ENCODE measurements around the gene STOML2.
"Not testable (repeated sequence)": the region's sequence is repeated elsewhere in the genome, so short reads cannot be mapped to it uniquely, and the experiment has no call there.

The STOML2 gene, protein sequence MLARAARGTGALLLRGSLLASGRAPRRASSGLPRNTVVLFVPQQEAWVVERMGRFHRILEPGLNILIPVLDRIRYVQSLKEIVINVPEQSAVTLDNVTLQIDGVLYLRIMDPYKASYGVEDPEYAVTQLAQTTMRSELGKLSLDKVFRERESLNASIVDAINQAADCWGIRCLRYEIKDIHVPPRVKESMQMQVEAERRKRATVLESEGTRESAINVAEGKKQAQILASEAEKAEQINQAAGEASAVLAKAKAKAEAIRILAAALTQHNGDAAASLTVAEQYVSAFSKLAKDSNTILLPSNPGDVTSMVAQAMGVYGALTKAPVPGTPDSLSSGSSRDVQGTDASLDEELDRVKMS

DNA sequence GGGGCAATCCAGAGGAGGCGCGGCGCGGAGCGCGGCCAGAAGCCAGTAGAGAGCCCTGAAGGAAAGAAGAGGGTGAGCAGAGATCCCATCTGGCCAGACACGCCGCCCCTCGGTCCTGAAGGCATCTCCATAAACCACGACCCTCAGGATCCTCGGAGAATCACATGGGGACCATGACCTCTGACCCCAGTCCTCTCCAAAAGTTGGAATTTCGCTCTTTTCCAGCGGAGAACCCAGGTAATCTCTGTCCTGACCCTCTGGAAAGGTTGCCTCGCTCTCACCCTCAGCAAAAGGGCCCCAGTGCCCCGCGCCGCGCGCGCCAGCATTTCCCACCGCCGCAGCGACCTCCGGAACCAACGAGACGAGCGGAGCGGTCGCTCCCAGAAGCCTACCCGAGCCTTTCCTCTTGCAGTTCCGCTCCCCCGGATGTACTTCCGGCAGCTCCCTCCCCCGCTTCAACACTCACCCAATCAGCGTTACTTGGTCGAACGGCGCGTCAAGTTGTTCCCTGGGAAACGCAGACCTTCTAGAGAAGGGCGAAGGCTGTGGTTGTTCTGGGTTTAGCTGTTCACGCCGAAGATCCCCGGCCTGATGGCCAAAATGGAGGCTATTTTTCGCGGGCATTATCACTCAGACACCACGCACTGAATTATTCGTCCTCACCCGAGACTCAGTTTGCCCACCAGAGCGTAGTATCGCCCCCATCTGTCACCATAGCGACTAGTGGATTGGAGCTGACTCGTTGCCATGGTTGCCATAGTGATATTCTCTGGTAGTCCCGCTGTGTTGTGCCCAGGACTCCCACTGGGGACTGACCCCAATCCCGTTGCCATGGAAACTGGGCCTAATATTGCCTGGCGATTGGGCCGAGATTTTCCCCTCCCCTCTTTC, at the start of gene STOML2:
Gene STOML2 (minus strand): TSS at position 363 of the 891 bp plus-strand sequence. CDS start 37 bp downstream, at position 326.
- peak within 1 kb of the TSS; percentile 93 for H3K4me3 ChIP-seq (ENCODE audit: low read depth, low read length)
- TF ChIP-seq, protein P1, sequence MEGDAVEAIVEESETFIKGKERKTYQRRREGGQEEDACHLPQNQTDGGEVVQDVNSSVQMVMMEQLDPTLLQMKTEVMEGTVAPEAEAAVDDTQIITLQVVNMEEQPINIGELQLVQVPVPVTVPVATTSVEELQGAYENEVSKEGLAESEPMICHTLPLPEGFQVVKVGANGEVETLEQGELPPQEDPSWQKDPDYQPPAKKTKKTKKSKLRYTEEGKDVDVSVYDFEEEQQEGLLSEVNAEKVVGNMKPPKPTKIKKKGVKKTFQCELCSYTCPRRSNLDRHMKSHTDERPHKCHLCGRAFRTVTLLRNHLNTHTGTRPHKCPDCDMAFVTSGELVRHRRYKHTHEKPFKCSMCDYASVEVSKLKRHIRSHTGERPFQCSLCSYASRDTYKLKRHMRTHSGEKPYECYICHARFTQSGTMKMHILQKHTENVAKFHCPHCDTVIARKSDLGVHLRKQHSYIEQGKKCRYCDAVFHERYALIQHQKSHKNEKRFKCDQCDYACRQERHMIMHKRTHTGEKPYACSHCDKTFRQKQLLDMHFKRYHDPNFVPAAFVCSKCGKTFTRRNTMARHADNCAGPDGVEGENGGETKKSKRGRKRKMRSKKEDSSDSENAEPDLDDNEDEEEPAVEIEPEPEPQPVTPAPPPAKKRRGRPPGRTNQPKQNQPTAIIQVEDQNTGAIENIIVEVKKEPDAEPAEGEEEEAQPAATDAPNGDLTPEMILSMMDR (IDR thresholded peaks at IDR 0.05; ENCODE audit: control insufficient read depth, extremely low read depth, insufficient read depth), result no peak
- DNase-seq (ENCODE audit: low read depth), result peak; percentile 91

DNA sequence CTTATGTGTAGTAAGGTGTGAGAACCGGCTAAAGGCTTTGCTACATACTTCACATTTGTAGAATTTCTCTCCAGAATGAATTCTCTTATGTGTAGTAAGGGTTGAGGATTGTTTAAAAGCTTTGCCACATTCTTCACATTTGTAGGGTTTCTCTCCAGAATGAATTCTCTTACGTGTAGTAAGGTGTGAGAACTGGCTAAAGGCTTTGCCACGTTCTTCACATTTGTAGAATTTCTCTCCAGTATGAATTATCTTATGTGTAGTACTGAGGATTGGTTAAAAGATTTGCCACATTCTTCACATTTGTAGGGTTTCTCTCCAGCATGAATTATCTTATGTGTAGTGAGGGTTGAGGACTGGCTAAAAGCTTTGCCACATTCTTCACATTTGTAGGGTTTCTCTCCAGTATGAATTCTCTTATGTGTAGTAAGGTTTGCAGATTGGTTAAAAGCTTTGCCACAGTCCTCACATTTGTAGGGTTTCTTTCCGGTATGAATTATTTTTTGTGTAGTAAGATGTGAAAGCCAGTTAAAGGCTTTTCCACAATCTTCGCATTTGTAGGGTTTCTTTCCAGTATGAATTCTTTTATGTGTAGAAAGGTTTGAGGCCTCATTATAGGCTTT, 45.1 kb upstream of the STOML2 start:
- not testable (repeated sequence) for H3K4me3 ChIP-seq (ENCODE audit: low read depth, low read length); DNase-seq (ENCODE audit: low read depth)

DNA sequence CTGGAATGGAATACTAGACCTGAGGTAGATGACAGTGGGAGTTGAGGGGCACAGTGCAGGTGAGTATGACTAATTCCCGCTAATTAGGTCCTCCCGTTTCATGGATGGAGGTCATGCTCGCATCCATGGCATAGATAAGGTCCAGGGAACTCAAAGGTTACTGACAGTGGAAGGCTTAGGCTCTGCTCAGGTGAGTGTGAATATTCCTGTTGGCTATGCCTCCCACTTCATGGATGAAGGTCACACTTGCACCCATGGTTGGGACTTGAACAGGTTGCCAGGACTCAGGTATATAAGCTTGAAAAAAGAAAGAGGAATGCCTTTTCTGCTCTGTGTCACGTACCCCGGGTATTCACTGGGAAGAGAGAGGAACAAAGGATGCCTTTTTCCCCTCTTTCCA, 39.1 kb upstream of the STOML2 start:
- DNase-seq (ENCODE audit: low read depth), result no peak
- TF ChIP-seq, protein P1 (IDR thresholded peaks at IDR 0.05; ENCODE audit: control insufficient read depth, extremely low read depth, insufficient read depth), result no peak
- H3K4me3 ChIP-seq (ENCODE audit: low read depth, low read length), result no peak overlapping the region

DNA sequence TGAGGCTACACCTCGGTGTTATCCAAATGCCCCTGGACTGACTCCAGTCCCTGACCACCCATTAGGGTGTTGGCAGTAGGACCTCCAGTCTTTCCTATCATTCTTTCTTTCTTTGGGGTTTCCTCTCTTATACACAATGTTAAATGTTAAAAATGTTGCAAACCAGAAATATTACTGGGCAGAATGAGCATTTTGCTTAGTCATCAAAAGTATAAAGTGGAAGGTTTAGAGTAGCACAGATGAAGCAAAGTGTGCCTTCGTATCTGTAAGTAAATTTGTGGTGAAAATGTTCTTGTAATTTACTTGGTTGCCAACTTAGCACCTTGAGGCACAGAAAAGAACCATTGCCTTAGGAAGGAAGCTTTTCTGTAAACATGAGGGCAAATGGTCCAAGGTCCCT, 37.2 kb upstream of the STOML2 start:
- TF ChIP-seq, protein P1 (IDR thresholded peaks at IDR 0.05; ENCODE audit: control insufficient read depth, extremely low read depth, insufficient read depth), result no peak
- no peak for DNase-seq (ENCODE audit: low read depth)
- H3K4me3 ChIP-seq (ENCODE audit: low read depth, low read length), result no peak overlapping the region

DNA sequence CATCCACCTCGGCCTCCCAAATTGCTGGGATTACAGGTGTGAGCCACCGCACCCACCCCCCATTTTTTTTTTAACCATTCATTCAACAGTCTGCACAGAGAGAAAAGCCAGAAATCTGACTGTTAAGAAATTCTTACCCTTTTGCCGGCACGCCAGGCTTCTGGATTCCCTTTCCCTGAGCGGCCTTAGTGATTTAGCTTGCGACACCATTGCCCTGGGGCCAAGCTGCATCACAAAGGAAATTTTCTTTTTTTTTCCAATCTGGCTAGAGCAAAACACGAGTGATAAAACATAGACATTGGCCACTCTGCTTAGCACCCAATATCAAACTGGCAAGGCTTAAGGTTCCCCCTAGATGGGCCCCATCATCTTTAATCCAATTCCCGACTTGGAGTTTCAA, 33.9 kb upstream of the STOML2 start:
- TF ChIP-seq, protein P1 (IDR thresholded peaks at IDR 0.05; ENCODE audit: control insufficient read depth, extremely low read depth, insufficient read depth), result no peak
- DNase-seq (ENCODE audit: low read depth), result no peak
- no peak overlapping the region for H3K4me3 ChIP-seq (ENCODE audit: low read depth, low read length)

DNA sequence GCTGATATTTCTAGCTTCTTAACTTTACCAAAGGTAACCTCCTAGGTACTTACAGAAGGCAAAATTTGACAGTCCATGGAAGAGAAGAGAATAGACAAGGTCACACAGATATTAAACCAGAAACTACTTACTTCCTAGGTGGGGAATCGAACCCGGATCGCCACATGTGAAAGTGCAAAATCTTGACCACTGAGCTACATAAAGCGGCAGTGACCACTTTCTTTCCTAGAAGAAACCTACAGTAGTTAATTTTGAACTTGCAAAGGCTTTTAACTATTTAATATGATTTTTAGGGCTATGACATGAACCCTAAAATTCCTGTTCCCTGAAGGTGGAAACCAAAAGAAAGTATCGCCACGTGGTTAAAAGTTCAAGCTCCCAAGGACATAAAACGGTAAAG, 33.1 kb upstream of the STOML2 start:
- H3K4me3 ChIP-seq (ENCODE audit: low read depth, low read length), result no peak overlapping the region
- DNase-seq (ENCODE audit: low read depth), result no peak
- TF ChIP-seq, protein P1 (IDR thresholded peaks at IDR 0.05; ENCODE audit: control insufficient read depth, extremely low read depth, insufficient read depth), result no peak

DNA sequence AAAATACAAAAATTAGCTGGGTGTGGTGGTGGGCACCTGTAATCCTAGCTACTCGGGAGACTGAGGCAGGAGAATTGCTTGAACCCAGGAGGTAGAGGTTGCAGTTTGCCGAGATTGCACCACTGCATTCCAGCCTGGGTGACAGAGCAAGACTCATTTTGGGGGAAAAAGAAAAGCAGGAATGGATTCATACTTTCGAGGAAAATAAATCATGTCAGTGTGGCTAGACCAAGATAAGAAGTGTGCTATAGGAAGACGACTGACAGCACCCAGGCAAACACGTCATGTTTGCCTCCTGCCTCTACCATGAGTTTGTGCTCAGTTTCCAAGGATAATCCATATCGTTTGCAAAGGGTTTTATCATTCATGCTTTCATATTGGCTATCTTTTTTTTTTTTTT, 32.0 kb upstream of the STOML2 start:
- TF ChIP-seq, protein P1 (IDR thresholded peaks at IDR 0.05; ENCODE audit: control insufficient read depth, extremely low read depth, insufficient read depth), result no peak
- DNase-seq (ENCODE audit: low read depth), result no peak

More for the DNA sequence above, 32.0 kb upstream of the STOML2 start:
- no peak overlapping the region for H3K4me3 ChIP-seq (ENCODE audit: low read depth, low read length)

All from LNCaP clone FGC (cell line).